Thoracic aorta (tissue), 2 donors: ENCODE measurements around the gene KRT81. TPM values are rescaled to one million over a fixed set of nuclear protein-coding genes. Genes with fewer than 3 reads are reported as not detected.
"Not testable (repeated sequence)": the region's sequence is repeated elsewhere in the genome, so short reads cannot be mapped to it uniquely, and the experiment has no call there.

Experiments used
- ATAC-seq: fragments of 150-250 bp; one replicate; pipeline ENCODE4 v1.8.0; 2017; ENCODE audit warnings: low read depth; ENCODE audit not compliant: insufficient number of reproducible peaks, low FRiP score
- DNase-seq: peaks from one replicate; pipeline ENCODE4 v3.0.0-alpha.2; 2020; ENCODE audit warnings: low spot score
- H3K27ac ChIP-seq, 2 donors: fragments of 200-600 bp; sonication (generic); 1 replicate in 1 of 2; 2 replicates in 1 of 2; pipeline ENCODE4 v1.5.1; 2016; ENCODE audit warnings: mild to moderate bottlenecking in 2 of 2, moderate library complexity in 2 of 2
- H3K27me3 ChIP-seq: fragments of 200-600 bp; sonication (generic); replicated peaks from 2 replicates; pipeline ENCODE4 v1.6.0; 2016; ENCODE audit warnings: mild to moderate bottlenecking; ENCODE audit not compliant: insufficient read depth
- H3K36me3 ChIP-seq: fragments of 200-600 bp; sonication (generic); one replicate; pipeline ENCODE4 v1.5.1; 2016
- H3K4me1 ChIP-seq, 2 donors: fragments of 200-600 bp; sonication (generic); 1 replicate in 1 of 2; 2 replicates in 1 of 2; pipeline versions ENCODE4 v1.5.1 to v1.6.0; 2016; ENCODE audit warnings: low read depth in 2 of 2, mild to moderate bottlenecking in 1 of 2; ENCODE audit not compliant: control insufficient read depth in 1 of 2
- H3K4me3 ChIP-seq: fragments of 200-600 bp; sonication (generic); 2 replicates; pipeline ENCODE4 v1.5.1; 2016; ENCODE audit warnings: mild to moderate bottlenecking
- H3K9me3 ChIP-seq: fragments of 200-600 bp; sonication (generic); 2 replicates; pipeline ENCODE4 v1.5.1; 2016
- CTCF ChIP-seq: fragments of 200-600 bp; sonication (generic); IDR thresholded peaks from one replicate; pipeline ENCODE4 v1.5.1; 2019; ENCODE audit warnings: antibody characterized with exemption
- total RNA-seq, 2 donors: library from RNA; depleted of rRNA; stranded (reverse); fragments of >200 nt; gene quantifications; one replicate each; pipeline versions ENCODE4 v1.1.0 to v1.2.3, GENCODE V29; 2016

Gene KRT81
- total RNA-seq, 2 donors from 2014 or later, result 5.1 TPM; not detected in 1

DNA sequence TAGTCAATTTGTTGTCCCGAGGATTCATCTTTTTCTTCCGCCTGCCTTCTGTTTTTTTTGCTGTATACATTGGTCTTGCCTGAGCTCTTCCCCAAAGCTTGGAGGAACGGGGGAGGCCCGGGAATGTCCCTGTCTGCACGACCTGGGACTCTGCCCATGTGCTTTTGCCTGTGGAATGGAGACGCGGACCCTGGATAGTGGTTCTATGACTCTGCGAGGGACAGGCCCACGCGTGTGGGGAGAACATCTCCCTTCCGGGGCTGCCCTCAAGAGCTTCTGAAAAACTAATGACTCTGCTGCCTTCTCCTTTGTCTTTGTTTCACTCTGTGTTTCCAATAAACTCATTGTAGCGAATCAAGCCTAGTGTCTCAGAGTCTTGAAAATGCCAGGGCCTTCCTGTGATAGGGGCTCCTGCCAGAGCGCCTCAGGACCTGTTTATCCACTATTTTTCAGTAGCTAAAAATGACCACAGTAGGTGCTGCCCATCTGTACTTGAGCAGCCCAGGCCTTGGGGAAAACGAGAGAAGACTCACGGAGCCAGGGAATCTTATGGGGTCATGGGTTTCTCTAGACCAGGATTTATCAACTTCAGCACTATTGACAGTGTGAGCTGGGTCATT lies 17.6 kb upstream of the KRT81 start:
- peaks cover 4 to 5% of the 10 kb centered on the region in 2 donors for H3K4me1 ChIP-seq
- no peaks in the 10 kb centered on the region for H3K9me3 ChIP-seq
- peak overlapping the region in 1 of 2 donors; percentile 65 for H3K27ac ChIP-seq
- no peak for TF ChIP-seq CTCF
- no peaks in the 10 kb centered on the region for H3K27me3 ChIP-seq
- DNase-seq (no peak), ATAC-seq (no peak)
- no peaks in the 10 kb centered on the region for H3K36me3 ChIP-seq
- H3K4me3 ChIP-seq, result peak overlapping the region; percentile 72

GRCh38 chr12:52307836-52308805 lies 16.8 kb upstream of the KRT81 start:
- Histone ChIP-seq H3K36me3 (no peaks in the 10 kb centered on the region), H3K27ac (peak overlapping the region in 1 of 2 donors; percentile 65), H3K4me1 (peaks cover 4 to 5% of the 10 kb centered on the region in 2 donors), H3K4me3 (peak overlapping the region; percentile 72), H3K27me3 (no peaks in the 10 kb centered on the region), H3K9me3 (no peaks in the 10 kb centered on the region)
- peak; percentile 67 for TF ChIP-seq CTCF
- DNase-seq, result no peak
- peak; percentile 73 for ATAC-seq

DNA sequence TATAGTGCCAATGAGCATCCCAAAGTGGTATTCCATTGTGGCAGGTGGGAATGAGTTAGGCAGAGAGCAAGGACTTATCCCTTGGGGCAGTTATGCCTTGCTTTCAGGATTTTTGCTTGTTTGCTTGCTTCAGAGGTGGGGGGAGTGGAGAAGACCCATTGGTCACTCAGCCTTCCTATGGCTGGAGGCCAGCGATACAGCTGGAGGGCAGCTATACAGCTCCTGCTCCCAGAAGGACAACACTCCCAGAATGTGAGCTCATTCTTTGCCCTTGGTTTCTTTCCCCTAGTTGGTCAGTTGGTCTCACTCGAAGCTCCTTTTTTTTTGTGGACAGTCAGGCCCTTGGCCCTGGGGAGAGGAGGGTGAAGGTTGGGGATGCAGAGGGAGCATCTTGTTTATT lies 15.4 kb upstream of the KRT81 start:
- Histone ChIP-seq H3K36me3 (no peaks in the 10 kb centered on the region), H3K9me3 (no peaks in the 10 kb centered on the region), H3K27ac (no peak overlapping the region), H3K27me3 (no peaks in the 10 kb centered on the region), H3K4me3 (no peak overlapping the region), H3K4me1 (peaks cover 4 to 5% of the 10 kb centered on the region in 2 donors)
- DNase-seq (no peak), ATAC-seq (no peak)
- no peak for TF ChIP-seq CTCF

DNA sequence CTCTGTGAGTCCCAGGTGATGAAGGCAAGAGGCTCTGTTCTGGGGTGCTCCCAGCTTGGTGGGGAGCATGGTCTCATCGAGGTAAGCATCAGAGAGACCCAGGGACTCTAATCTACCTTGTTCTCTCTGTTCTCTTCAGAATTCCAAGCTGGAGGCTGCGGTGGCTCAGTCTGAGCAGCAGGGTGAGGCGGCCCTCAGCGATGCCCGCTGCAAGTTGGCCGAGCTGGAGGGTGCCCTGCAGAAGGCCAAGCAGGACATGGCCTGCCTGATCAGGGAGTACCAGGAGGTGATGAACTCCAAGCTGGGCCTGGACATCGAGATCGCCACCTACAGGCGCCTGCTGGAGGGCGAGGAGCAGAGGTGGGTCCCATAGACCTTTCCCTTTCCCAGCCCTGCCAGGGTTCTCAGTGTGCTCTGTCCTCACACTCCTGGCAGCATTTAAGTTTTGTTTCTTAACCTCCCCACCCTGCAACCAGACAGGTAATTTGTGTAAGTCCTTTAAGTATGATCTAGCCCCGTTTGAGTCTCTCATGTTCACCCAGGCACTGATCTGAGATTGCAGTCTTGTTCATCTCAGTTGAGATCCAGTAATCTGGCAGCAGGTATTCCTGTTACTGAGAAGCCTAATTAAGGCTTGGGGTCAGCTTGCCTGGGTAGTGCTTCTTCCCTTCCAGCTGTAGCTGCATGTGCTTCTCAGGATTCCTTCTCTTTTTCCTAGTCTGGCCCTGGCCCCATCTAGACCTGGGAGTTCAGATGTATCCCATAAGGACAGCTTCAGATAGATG lies 14.8 kb upstream of the KRT81 start:
- no peak for ATAC-seq
- Histone ChIP-seq H3K27me3 (no peaks in the 10 kb centered on the region), H3K9me3 (no peaks in the 10 kb centered on the region), H3K4me3 (no peak overlapping the region), H3K27ac (no peak overlapping the region), H3K36me3 (no peaks in the 10 kb centered on the region), H3K4me1 (peaks cover 4 to 5% of the 10 kb centered on the region in 2 donors)
- DNase-seq, result no peak
- TF ChIP-seq CTCF, result no peak

DNA sequence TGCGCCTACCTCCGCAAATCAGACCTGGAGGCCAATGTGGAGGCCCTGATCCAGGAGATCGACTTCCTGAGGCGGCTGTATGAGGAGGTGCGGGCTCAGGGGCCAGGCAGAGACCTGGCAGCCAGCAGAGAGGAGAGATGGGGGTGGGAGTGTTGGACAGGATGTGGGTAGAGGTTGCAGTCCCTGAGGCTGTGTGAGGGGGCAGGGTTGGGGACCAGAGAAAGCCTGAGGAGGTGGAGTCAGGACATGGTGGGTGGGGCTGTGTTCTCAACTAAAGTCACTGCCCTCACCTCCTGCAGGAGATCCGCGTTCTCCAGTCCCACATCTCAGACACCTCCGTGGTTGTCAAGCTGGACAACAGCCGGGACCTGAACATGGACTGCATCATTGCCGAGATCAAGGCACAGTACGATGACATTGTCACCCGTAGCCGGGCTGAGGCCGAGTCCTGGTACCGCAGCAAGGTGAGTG lies 13.6 kb upstream of the KRT81 start:
- H3K4me3 ChIP-seq, H3K4me1 ChIP-seq, H3K27me3 ChIP-seq, H3K9me3 ChIP-seq, H3K27ac ChIP-seq, DNase-seq, H3K36me3 ChIP-seq, ATAC-seq: not testable (repeated sequence)

- not testable (repeated sequence) for H3K4me3 ChIP-seq, H3K9me3 ChIP-seq, DNase-seq, H3K27me3 ChIP-seq, H3K36me3 ChIP-seq, ATAC-seq, H3K4me1 ChIP-seq, H3K27ac ChIP-seq
Measured at GRCh38 chr12:52302242-52302914, 11.0 kb upstream of the KRT81 start.

DNA sequence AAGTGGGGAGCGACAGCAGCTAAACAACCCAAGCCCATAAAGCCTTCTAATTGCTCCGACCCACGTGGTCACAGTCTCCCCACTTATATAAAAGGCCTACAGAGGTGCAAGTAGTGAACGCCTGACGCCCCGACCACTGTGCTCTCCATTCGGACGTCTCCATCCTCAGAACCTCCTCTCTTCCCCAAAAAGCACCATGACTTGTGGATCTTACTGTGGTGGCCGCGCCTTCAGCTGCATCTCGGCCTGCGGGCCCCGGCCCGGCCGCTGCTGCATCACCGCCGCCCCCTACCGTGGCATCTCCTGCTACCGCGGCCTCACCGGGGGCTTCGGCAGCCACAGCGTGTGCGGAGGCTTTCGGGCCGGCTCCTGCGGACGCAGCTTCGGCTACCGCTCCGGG lies 10.4 kb upstream of the KRT81 start:
- not testable (repeated sequence) for DNase-seq, ATAC-seq, H3K9me3 ChIP-seq, H3K4me1 ChIP-seq, H3K27ac ChIP-seq, H3K36me3 ChIP-seq, H3K27me3 ChIP-seq, H3K4me3 ChIP-seq
